Neural cell (in vitro differentiated cells): ENCODE results near the gene SMARCA5. TPM values are rescaled to one million over a fixed set of nuclear protein-coding genes. Genes with fewer than 3 reads are reported as not detected.

Experiments
- H2AFZ ChIP-seq: fragments of 200-600, 300-800 bp; sonication (generic), shearing (Covaris generic); 2 replicates; pipeline ENCODE4 v1.6.0; 2014; ENCODE audit warnings: low read depth, mild to moderate bottlenecking, antibody characterized with exemption, low read length, moderate library complexity
- H3F3A ChIP-seq: fragments of 200-600 bp; shearing (Covaris generic); 2 replicates; pipeline ENCODE4 v1.6.1; 2016; ENCODE audit warnings: mild to moderate bottlenecking, moderate library complexity, mixed read lengths, antibody characterized with exemption, low read length; ENCODE audit not compliant: insufficient read depth, poor library complexity, severe bottlenecking
- H3K27ac ChIP-seq: fragments of 200-600, 300-800 bp; sonication (generic), shearing (Covaris generic); 2 replicates; pipeline ENCODE4 v1.5.1; 2014; ENCODE audit warnings: mild to moderate bottlenecking, low read length, moderate library complexity
- H3K27me3 ChIP-seq: fragments of 300-800, 200-600 bp; sonication (generic), shearing (Covaris generic); 2 replicates; pipeline ENCODE4 v1.6.0; 2014; ENCODE audit warnings: mild to moderate bottlenecking, low read depth, low read length, moderate library complexity; ENCODE audit not compliant: insufficient read depth
- H3K36me3 ChIP-seq: fragments of 300-800, 200-600 bp; sonication (generic), shearing (Covaris generic); 2 replicates; pipeline ENCODE4 v1.5.1; 2014; ENCODE audit warnings: mild to moderate bottlenecking, antibody characterized with exemption, low read length, moderate library complexity; ENCODE audit not compliant: insufficient read depth
- H3K4me2 ChIP-seq: fragments of 300-800, 200-600 bp; sonication (generic), shearing (Covaris generic); 2 replicates; pipeline ENCODE4 v1.6.0; 2014; ENCODE audit warnings: mild to moderate bottlenecking, low read length
- H3K4me3 ChIP-seq: fragments of 300-800, 200-600 bp; sonication (generic), shearing (Covaris generic); 2 replicates; pipeline ENCODE4 v1.5.1; 2014; ENCODE audit warnings: mild to moderate bottlenecking, low read length, moderate library complexity
- H3K79me2 ChIP-seq: fragments of 200-600 bp; shearing (Covaris generic); replicated peaks from 2 replicates; pipeline ENCODE4 v1.6.0; 2014; ENCODE audit warnings: mild to moderate bottlenecking, low read length, moderate library complexity; ENCODE audit not compliant: insufficient read depth
- H3K9ac ChIP-seq: fragments of 300-800, 200-600 bp; sonication (generic), shearing (Covaris generic); 2 replicates; pipeline ENCODE4 v1.6.1; 2016; ENCODE audit warnings: mild to moderate bottlenecking, low read length, mixed read lengths
- H3K9me2 ChIP-seq: fragments of 200-600 bp; shearing (Covaris generic); 2 replicates; pipeline ENCODE4 v1.6.1; 2016; ENCODE audit warnings: mild to moderate bottlenecking, low read length, mixed read lengths; ENCODE audit not compliant: insufficient read depth
- H3K9me3 ChIP-seq: fragments of 200-600, 300-800 bp; sonication (generic), shearing (Covaris generic); 2 replicates; pipeline ENCODE4 v1.6.1; 2016; ENCODE audit warnings: mild to moderate bottlenecking, mixed run types, low read length, moderate library complexity, mixed read lengths
- H4K20me1 ChIP-seq: fragments of 200-600 bp; shearing (Covaris generic); 2 replicates; pipeline ENCODE4 v1.6.1; 2016; ENCODE audit warnings: mild to moderate bottlenecking, mixed run types; ENCODE audit not compliant: insufficient read depth
- CTCF ChIP-seq: fragments of 450-650 bp; IDR thresholded peaks from 2 replicates; pipeline ENCODE4 v1.5.1; 2014; ENCODE audit warnings: antibody characterized with exemption, mild to moderate bottlenecking, moderate library complexity; ENCODE audit not compliant: poor library complexity, severe bottlenecking
- EP300 ChIP-seq: fragments of 450-650 bp; conservative IDR thresholded peaks from 2 replicates; pipeline ENCODE4 v1.6.1; 2014; ENCODE audit warnings: antibody characterized with exemption, mild to moderate bottlenecking, moderate library complexity; ENCODE audit not compliant: poor library complexity, severe bottlenecking
- EZH2 ChIP-seq: fragments of 200-600, 300-800 bp; shearing (Covaris generic), sonication (generic); IDR thresholded peaks from 2 replicates; pipeline ENCODE4 v1.6.1; 2014; ENCODE audit warnings: antibody characterized with exemption, low read length, borderline replicate concordance, mild to moderate bottlenecking; ENCODE audit not compliant: insufficient read depth, poor library complexity, severe bottlenecking
- MXI1 ChIP-seq: fragments of 450-650 bp; conservative IDR thresholded peaks from 2 replicates; pipeline ENCODE4 v1.6.1; 2014; ENCODE audit warnings: antibody characterized with exemption, mild to moderate bottlenecking; ENCODE audit not compliant: poor library complexity, severe bottlenecking
- POLR2AphosphoS5 ChIP-seq: IDR thresholded peaks from 2 replicates; pipeline ENCODE4 v1.6.1; 2012
- RAD21 ChIP-seq: fragments of 450-650 bp; conservative IDR thresholded peaks from 2 replicates; pipeline ENCODE4 v1.6.1; 2014; ENCODE audit warnings: antibody characterized with exemption, mild to moderate bottlenecking, moderate library complexity
- REST ChIP-seq: IDR thresholded peaks from 2 replicates; pipeline ENCODE4 v1.6.1; 2012; ENCODE audit warnings: borderline replicate concordance
- SMC3 ChIP-seq: fragments of 450-650 bp; conservative IDR thresholded peaks from 2 replicates; pipeline ENCODE4 v1.6.1; 2014; ENCODE audit warnings: antibody characterized with exemption, mild to moderate bottlenecking, moderate library complexity; ENCODE audit not compliant: poor library complexity
- TAF1 ChIP-seq: IDR thresholded peaks from 2 replicates; pipeline ENCODE4 v1.6.1; 2012; ENCODE audit warnings: low read depth
- polyA plus RNA-seq: library from polyadenylated mRNA; depleted of rRNA; stranded (reverse); fragments of >200 nt; gene quantifications from 2 replicates; pipeline ENCODE4 v1.2.3, GENCODE V29; 2014

The SMARCA5 gene
- polyA plus RNA-seq, 1 donor from 2014 or later = 49.2 TPM

DNA sequence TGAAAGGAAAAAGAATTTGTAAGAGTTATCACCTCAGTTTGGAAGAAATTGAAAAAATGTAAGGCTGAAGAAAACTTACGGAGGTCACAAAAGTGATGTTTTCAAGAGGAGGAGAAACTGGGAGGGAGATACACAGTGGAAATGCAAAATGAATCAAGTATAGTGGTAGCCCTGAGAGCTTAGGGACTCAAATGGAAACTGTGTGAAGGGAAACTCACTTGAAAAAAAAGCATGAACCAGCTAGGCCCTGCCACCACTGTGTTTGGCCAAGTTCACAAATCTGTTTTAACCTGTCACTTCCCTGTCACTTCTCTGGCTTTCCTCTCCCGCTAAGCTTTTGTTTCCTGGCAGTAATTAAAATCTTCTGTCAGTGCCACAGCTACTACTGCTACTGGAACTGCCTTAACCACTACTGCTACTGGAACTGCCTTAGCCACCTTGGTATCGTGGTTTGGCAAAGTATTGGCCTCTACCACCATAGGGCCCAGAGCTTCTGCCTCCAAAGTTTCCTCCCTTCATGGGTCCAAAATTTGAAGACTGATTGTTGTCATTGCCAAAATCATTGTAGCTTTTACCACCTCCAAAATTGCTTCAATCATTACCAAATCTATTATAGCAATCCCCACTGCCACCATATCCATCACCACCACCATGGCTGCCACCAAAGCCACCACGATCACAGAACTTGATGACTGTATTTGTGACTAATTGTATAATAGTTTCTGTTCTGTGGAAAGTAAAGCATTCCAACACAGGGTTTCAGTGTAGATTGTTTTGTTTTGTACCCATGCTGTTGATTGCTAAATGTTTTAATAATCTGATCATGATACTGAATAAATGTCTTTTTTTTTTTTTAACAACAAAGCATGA lies 41.5 kb downstream of the SMARCA5 start:
- Histone ChIP-seq H3K4me2 (no peak overlapping the region), H3K9me3 (no peaks in the 10 kb centered on the region), H3F3A (no peaks in the 10 kb centered on the region), H3K9ac (no peak overlapping the region), H3K4me3 (no peak overlapping the region), H4K20me1 (no peaks in the 10 kb centered on the region), H3K27me3 (no peaks in the 10 kb centered on the region), H2AFZ (no peak overlapping the region), H3K36me3 (peaks cover 10% of the 10 kb centered on the region), H3K79me2 (peaks cover 7% of the 10 kb centered on the region), H3K9me2 (no peaks in the 10 kb centered on the region), H3K27ac (no peak overlapping the region)
- TF ChIP-seq EZH2 = no peak
- no peak for TF ChIP-seq POLR2AphosphoS5
- TF ChIP-seq REST = no peak
- no peak for TF ChIP-seq MXI1
- TF ChIP-seq EP300 = no peak
- no peak for TF ChIP-seq CTCF
- no peak for TF ChIP-seq TAF1
- TF ChIP-seq SMC3 = no peak

DNA sequence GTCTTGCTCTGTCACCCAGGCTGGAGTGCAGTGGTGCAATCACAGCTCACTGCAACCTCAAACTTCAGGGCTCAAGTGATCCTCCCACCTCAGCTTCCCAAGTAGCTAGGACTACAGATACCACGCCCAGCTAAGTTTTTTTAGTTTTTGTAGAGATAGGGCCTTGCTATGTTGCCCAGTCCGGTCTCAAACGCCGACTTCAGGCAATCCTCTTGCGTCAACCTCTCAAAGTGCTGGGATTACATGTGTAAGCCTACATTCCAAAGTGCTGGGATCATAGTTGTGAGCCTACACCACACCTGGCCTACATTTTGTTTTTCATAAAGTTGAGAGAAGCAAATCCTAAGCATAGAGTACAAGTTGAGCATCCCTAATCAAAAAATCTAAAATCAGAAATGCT lies 42.2 kb downstream of the SMARCA5 start:
- no peaks in the 10 kb centered on the region for H4K20me1 ChIP-seq
- no peaks in the 10 kb centered on the region for H3K9me2 ChIP-seq
- no peak overlapping the region for H3K4me3 ChIP-seq
- no peaks in the 10 kb centered on the region for H3K27me3 ChIP-seq
- no peak overlapping the region for H3K9ac ChIP-seq
- H3K79me2 ChIP-seq = peaks cover 7% of the 10 kb centered on the region
- no peak overlapping the region for H3K4me2 ChIP-seq
- no peaks in the 10 kb centered on the region for H3K9me3 ChIP-seq
- no peak overlapping the region for H2AFZ ChIP-seq
- no peak overlapping the region for H3K27ac ChIP-seq
- H3F3A ChIP-seq = no peaks in the 10 kb centered on the region
- TF ChIP-seq EP300 (no peak), RAD21 (no peak), REST (no peak), TAF1 (no peak), SMC3 (no peak), POLR2AphosphoS5 (no peak)
- peaks cover 10% of the 10 kb centered on the region for H3K36me3 ChIP-seq
